CD4-positive, alpha-beta T cell treated with Interleukin-15 for 4 hours (primary cell): ENCODE measurements around the gene KCNMB3.
"Not testable (repeated sequence)": the region's sequence is repeated elsewhere in the genome, so short reads cannot be mapped to it uniquely, and the experiment has no call there.

Source experiments
- DNase-seq: peaks from one replicate; pipeline ENCODE4 v3.0.0-alpha.2; 2020; ENCODE audit warnings: low spot score

Gene KCNMB3, protein sequence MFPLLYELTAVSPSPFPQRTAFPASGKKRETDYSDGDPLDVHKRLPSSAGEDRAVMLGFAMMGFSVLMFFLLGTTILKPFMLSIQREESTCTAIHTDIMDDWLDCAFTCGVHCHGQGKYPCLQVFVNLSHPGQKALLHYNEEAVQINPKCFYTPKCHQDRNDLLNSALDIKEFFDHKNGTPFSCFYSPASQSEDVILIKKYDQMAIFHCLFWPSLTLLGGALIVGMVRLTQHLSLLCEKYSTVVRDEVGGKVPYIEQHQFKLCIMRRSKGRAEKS

DNA sequence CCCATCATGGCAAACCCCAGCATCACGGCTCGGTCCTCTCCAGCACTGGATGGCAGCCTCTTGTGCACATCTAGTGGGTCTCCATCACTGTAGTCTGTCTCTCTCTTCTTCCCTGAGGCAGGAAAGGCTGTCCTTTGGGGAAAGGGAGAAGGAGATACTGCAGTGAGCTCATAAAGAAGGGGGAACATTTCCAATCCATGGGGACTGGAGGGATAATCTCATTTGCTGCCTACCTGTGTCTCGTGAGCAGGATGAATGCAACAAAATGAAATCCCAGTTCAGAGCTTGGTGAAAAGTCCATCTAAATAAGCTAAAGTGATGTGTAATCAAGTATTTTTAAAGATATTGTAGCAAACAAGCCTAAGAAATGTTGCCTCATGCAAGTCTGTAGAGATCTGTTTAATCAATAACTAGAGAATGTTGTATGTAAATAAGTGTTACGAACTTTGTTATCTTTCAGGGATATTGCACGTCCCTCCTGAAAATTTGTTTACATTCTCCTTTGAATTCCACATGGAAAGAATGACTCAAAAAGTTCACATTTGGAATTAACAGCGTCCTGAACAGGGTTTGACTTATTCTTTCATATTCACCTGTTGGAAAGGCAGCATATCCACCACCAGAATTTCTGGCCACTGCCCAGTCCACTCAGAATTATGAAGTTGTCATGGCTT, at the start of gene KCNMB3:
KCNMB3 (minus strand) TSS at position 312 of the 674 bp plus-strand sequence; CDS start at position 188, 124 bp downstream.
- DNase-seq = no peak

DNA sequence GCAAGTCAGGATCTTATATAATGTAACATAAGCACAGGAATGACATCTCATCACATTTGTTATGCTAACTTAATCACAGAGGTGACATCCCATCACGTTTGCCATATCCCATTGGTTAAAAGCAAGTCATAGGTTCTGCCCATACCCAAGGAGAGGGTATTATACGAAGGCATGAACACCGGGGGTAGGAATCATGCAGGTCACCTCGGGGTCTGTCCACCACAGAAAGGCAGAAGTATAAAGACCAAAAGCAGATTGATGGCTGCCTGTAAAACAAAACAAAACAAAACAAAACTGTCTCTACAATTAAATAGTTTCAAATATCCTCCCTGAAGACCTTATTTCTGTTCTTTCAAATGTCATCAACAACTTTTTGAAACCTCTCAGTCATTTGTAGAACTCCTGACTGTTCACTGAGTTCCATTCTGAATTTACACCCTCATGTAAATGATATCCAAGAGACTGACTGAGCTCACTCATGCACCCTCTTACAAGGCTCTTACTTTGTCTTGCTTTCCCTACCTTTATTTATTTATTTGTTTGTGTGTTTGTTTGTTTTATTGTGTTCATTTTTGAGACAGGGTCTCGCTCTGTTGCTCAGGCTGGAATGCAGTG, 49.2 kb upstream of the KCNMB3 start:
- DNase-seq = no peak

DNA sequence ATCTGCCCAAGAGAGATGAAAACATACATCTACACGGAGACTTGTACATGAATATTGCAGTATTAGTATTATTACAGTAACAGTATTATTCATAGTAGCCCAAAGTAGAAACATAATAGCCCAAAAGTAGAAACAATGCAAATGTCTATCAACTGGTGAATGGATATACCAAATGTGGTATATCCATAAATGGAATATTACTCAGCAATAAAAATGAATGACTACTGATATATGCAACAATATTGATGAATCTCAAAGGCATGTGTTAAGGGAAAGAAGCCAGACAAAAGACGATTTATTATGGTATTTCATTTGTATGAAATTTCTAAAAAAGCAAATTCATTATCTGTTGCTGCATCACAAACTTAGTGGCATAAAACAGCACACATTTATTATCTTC, 48.4 kb upstream of the KCNMB3 start:
- DNase-seq = no peak

- DNase-seq = no peak
Measured at GRCh38 chr3:179297971-179298725, 47.2 kb upstream of the KCNMB3 start.

GRCh38 chr3:179292450-179292849, 41.5 kb upstream of the KCNMB3 start:
- DNase-seq = no peak

GRCh38 chr3:179289295-179289694, 38.4 kb upstream of the KCNMB3 start:
- no peak for DNase-seq

- DNase-seq = no peak
Measured at GRCh38 chr3:179288845-179289244, 37.9 kb upstream of the KCNMB3 start.

- no peak for DNase-seq
Measured at GRCh38 chr3:179286331-179286730, 35.4 kb upstream of the KCNMB3 start.

GRCh38 chr3:179281825-179282224, 30.9 kb upstream of the KCNMB3 start:
- DNase-seq = no peak

- DNase-seq = no peak
Measured at GRCh38 chr3:179279837-179280236, 28.9 kb upstream of the KCNMB3 start.

- DNase-seq = no peak
Measured at GRCh38 chr3:179278932-179279693, 28.2 kb upstream of the KCNMB3 start.

GRCh38 chr3:179278151-179278550, 27.2 kb upstream of the KCNMB3 start:
- DNase-seq = no peak

DNA sequence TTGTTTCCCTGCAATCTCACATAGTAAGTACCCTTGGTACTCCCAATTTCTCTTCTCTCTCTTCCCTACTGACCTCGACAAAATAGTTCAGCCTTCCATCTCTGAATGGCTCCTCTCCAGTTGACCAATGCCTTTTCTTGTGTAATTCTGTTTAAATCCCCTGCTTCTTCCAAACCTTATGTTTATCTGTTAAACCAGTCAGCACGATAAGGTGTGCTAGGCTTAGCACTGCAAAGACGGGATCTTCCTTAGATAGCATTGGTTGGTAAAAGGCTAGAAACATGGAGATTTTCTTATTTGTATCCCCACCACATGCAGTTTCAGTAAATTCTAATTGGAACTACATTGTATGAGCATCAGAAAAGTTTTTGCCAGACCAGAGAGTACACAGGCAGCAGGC, 25.8 kb upstream of the KCNMB3 start:
- no peak for DNase-seq

GRCh38 chr3:179276001-179276400, 25.1 kb upstream of the KCNMB3 start:
- no peak for DNase-seq

GRCh38 chr3:179274434-179274833, 23.5 kb upstream of the KCNMB3 start:
- DNase-seq = not testable (repeated sequence)

DNA sequence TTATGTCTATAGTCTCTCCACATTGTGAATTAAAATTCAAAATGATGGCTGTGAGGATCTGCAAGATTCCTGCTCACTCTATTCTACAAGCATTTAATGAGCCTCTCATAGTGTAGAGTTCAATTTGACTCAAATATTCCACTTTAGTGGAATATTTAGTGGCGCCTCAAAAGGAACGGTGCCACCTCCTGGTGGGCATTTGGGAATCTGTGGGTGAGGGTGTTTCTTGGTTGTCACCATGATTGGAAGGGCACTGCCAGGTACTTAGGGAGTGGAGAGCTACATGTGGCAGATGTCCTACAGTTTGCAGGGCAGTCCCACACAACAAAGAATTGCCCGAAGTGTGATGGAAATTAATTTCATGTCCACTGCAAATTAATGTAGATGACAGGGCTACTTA, 21.5 kb upstream of the KCNMB3 start:
- DNase-seq = peak; percentile 12

GRCh38 chr3:179269152-179269707, 18.3 kb upstream of the KCNMB3 start:
- no peak for DNase-seq

DNA sequence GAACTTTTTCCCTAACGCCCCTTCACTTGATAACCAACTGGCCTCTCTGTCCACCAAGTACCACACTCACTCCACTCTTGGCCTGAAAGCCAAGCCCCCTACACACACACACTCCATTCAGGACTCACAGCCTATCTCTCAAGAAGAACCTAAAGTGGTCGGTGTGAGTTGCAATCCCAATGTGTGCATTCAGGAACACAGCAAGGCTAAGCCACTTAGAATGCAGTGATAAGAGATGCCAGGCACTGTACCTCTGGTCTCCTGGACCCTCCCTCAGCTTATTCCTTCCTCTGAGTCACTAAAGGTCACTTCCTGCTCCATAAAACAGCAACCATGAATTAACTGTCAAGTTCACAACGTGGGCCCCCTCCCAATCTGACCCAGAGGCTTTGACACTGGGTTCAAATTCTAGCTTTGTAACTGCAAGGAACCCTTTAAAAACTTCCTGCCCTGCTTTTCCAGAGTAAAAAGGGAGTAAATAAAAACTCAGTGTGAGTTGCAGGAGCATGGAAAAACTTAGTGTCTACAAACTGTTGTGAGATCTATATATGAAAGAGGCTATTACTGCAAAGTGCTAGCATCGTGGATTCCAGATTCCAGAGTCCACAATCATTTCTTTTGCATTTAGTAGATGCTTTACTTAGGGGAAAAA, 17.6 kb upstream of the KCNMB3 start:
- no peak for DNase-seq

- DNase-seq = no peak
Measured at GRCh38 chr3:179266701-179267211, 15.8 kb upstream of the KCNMB3 start.

DNA sequence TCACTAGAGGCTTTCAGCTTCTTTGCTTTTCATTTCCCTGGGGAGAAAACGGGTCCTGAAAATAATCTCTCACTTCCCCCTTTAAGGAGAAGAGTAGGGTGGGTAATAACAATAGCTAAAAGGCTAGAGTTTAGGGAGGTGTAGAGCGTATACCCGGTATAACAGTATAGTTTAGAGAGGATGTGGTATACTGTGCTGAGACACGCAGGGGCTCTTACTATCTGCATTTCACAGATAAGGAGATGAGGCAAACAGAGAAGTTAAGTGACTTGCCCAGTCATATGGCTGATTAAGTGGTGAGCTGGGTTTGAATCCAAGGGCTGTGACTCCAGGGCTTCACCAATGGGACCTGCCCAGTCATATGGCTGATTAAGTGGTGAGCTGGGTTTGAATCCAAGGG, 15.0 kb upstream of the KCNMB3 start:
- DNase-seq = no peak

DNA sequence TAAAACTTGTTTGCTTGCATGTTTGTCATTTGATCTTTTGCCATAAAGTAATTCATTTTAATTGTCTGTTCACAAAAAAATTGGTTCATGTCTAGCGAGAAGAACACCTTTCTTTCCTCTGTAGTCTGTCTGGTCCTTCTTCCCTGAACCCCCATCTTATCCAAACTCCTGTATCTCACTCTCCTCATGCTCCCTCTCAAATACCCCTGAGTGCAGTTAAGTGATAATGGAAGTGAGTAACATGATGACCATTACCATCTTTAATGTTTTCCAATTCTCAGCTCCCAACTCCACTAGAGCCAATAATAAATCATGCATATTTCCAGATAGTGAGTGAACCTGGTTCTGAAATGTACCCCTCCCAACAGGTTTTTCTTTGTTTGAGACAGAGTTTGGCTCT, 14.2 kb upstream of the KCNMB3 start:
- no peak for DNase-seq
